HG03432 (cell line): ENCODE data around the gene DELE1.
A peak's percentile ranks its signal among the peaks of the same experiment; 100 is the strongest.

Experiments used
- ATAC-seq: cut with Tn5 transposase; IDR thresholded peaks from one replicate; pipeline ENCODE4 v1.9.1; 2021; ENCODE audit warnings: mild to moderate bottlenecking, moderate library complexity; ENCODE audit not compliant: unreplicated experiment

Gene DELE1

DNA sequence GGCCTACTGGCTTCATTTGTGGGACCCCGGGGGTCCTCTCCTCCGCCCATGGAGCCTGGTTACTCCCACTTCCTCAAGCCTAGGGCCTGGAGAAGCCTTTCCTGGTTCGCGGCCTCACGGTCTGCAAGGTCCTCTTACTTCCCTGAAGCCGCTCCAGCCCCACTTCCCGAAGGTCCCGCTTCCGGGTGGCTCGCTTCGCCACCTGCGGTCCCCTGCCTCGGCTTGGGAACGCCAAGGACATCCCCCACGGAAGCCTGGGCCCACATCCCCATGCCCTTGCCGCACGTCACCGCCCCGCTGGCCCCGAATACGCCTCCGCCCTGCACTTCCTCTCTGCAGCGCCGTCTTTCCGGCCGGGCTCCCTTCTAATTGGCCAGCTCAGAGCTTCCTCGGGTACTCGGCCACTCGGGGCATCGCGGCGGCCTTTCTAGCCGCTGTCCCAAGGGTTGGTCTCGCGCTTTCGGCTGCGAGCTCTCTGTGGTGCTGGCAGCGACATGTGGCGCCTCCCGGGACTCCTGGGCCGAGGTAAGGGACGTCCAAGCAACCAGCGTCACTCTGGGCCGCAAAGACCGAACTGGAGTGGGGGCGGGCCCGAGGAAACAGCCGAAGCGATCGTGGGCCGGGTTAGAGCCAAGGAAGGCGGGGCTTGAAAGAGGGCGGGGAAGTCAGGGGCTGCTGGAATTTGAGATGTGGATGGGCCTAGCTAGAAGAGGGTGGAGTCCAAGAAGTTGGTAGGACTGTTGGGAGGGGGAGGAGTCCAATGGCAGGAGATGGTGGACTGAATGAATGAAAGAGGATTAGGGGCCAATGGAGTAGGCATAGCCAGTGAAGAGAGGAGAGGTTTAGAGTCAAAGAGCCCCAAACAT, at the start of gene DELE1:
Gene DELE1, plus strand, starts transcription at position 424 of the 866 bp plus-strand sequence. Its CDS starts 71 bp downstream, at position 495.
- ATAC-seq, result peak; percentile 98

GRCh38 chr5:141873933-141874261, 49.8 kb upstream of the DELE1 start:
- no peak for ATAC-seq

GRCh38 chr5:141874262-141874964, 49.3 kb upstream of the DELE1 start:
- no peak for ATAC-seq

DNA sequence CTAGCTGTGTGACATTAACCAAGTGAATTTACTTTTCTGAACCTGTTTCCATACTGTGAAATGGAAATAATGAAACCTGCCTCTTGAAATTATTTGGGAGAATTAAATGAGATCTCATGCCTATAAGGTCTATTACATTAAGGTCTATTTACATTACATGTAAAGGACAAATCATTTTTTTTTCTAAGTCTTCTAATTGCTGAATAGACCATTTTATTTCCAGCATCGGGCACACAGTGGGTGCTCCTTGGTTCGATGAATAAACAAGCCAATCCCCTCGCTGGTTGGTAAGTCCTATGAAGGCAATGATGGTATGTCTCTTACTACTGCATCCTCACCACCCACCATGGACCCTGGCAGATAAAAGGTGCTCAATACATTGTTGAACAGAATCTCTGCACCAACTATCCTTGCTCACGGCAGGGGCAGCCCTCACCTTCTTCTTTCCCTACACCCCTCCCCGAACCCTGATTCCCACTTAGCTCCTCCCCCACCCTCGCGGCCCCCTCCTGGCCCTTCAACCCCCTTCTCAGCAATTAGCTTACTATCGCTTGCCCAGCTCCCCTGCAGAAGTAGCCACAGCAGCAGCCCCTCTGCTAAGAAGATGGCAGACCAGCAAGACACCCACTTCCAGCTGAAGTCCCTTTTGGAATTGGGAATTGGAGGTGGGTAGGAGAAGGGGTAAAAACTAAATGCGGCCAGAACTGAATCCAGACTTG, 48.5 kb upstream of the DELE1 start:
- no peak for ATAC-seq

- no peak for ATAC-seq
Measured at GRCh38 chr5:141875795-141876627, 47.7 kb upstream of the DELE1 start.

- no peak for ATAC-seq
Measured at GRCh38 chr5:141876628-141877355, 46.9 kb upstream of the DELE1 start.

GRCh38 chr5:141877356-141878185, 46.1 kb upstream of the DELE1 start:
- ATAC-seq, result no peak

DNA sequence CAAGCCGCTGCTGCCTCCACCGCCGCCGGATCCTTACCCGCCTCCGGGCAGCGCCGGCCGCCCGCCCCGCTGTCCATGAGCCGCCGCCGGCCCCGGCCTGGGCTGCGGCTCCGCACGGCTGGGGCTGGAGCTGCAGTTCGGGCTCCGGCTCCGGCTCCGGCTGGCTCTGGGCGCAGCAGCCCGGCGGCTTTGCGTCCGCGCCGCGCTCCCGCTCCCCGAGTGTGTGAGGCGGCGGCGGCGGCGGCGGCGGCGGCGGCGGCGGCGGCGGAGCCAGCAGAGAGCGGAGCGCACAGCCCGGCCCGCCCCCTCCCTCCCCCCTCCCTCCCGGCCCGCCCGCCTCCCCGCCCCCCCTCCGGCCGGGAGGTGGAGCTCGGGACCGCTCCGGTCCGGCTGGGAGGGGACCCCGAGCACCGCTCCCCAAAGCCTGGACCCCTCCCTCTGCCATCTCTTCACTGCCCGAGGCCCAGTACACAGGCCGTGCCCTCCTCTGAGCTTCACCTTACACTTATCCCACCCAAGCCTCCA, 45.4 kb upstream of the DELE1 start, which contains the start of gene PCDH1:
Gene PCDH1, minus strand, starts transcription at position 225 of the 525 bp plus-strand sequence. Its CDS starts 148 bp downstream, at position 77.
- no peak for ATAC-seq

GRCh38 chr5:141878711-141879425, 44.8 kb upstream of the DELE1 start:
- ATAC-seq, result peak; percentile 80

DNA sequence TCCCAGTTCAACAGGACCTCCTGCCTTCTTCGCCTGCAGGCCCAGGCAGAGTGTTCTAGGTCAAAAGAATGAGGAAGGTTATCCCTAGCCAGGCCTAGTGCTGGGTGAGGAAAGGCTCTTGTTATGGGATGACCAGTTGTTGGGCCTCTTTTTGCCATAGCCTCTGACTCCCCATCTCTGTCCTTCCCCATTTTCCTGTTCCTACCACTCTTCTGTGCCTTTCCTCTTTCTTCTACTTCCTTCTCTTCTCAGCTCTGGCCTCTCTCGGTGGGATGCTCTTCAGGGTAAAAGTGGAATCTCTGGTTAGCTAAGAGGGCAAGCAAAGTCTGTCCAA, 44.3 kb upstream of the DELE1 start:
- ATAC-seq, result no peak

DNA sequence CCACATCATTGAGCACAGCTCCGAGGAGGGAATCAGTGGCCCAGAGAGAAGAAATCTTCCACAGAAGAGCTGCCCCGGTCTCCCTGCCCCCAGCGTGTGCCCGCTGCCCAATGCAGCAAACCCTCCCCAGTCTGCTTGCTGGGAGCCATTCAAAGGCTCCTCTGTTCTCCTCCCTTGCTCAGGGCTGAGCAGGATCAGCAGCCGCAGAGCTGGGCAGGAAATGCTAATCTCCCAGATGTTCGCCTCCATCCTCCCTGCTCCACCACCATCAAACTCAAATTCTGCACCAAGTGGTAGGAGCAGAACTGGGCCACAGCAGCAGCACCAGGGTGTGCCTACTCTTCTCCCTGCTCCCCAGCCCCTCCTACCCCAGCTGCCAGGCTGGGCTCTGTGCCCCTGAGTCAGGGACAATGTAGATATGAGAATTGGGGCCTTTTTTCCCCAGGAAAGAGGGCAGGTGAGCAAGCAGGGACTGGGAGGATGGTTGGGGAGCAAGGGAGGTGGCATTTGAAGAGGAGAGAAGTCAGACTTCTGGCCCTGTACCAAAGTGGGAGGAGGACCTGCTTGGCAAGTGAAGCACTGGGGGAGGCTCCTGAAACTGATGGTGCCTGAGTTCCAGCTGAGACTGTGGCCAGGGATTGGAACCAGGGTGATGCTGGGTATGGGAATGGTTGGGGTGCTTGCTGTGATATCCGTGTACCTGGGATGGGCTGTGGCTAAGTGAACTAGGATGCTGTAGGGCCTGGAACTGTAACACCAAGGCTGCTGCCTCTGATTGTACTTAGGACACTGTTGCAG, 43.5 kb upstream of the DELE1 start:
- ATAC-seq, result no peak

GRCh38 chr5:141880961-141881801, 42.5 kb upstream of the DELE1 start:
- ATAC-seq, result peak; percentile 27

- ATAC-seq, result no peak
Measured at GRCh38 chr5:141881886-141882285, 41.8 kb upstream of the DELE1 start.

DNA sequence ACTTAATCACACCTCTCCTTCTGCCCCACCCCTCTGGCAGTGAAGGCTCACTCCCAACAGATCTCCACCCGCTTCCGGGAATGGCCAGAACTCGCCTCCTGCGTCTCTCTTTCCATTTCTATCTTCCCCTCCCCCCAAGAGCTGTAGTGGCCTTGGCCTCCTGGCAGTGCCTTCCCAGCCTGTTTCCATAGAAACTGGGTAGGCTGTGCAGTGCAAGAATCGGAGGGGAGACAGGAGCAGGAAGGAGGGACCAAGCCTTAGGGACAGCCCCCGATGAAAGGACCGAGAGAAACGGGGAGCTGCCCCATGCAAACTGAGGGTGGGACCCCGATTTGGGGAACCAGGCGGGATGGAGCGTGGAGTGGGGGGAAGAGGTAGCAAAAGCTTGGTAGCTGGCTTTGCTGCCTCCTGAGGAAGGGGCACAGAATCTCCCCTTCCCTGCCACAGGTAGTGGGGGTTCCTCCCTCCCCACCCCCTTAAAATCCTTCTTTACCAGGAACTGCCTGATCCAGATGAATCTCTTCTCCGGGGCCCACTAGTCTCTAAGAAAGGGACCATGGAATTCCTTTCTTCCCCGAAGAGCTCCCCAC, 41.0 kb upstream of the DELE1 start:
- ATAC-seq, result no peak

DNA sequence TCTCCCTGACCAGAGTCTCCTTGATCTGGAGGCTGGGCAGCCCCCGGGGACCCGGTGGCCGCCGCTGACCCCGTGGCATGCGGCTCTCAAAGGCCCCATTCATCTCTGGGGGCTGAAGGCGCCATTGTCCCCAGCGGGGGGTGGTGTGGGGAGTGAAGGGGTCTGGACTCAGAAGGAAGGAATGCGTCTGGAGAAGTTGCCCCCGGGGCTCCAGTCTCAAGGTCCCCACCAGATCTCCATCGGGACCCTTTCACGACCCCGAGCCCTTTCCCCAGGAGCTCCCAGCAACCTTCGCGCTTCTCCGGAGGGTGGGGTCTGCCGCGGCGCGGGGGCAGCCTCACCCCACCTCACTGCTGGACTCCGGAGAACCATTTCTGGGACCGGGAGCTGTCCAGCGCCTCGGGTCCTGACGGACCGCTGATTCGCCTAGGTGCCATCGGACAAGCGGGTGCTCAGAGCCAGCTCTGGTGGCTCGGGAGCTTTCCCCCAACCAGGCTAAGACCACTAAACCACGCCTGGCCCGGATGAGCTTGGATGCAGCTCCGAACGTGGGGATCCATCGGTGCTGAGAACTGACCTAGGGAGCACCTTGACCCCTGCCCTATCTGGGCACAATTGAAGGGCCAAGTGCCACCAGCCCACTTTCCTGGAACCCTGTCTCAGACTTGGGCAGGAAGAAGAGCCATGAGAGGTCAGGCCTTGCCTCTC, 40.3 kb upstream of the DELE1 start:
- no peak for ATAC-seq

DNA sequence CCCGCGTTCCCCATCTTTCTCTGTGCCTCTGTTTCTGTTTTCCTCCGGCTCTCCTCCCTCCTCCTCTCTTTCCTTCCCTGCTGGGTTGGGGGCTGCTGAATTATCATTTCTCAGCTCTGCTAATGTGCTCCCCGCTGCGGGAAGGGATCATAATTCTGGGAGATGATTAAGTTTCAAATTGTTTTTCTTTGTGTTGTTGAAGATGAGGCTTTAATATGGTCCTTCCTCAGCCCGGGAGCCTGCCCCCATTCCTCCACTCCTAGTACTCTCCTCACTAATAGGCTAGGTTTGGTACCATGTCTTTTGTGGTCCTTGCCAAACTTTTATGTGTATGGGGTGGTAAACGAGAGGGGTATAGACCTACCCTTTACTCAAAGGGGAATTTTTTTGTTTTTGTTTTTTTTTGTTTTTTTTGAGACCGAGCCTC, 39.8 kb upstream of the DELE1 start:
- ATAC-seq, result no peak
